ENCODE measurements around the gene SIPA1L2. TPM values are rescaled to one million over a fixed set of nuclear protein-coding genes. Genes with fewer than 3 reads are reported as not detected.
"Not testable (repeated sequence)": the region's sequence is repeated elsewhere in the genome, so short reads cannot be mapped to it uniquely, and the experiment has no call there.

The SIPA1L2 gene
- total RNA-seq, 3 donors from 2014 or later = 16.3 to 46.9 (median 35.9) TPM

- no peak for TF ChIP-seq POLR2AphosphoS5 (IDR thresholded peaks at IDR 0.05)
- no peak for TF ChIP-seq POLR2A (IDR thresholded peaks at IDR 0.05)
- TF ChIP-seq CTCF (IDR thresholded peaks at IDR 0.05) = no peak
- no peaks in the 10 kb centered on the region for H3K9me3 ChIP-seq
- no peaks in the 10 kb centered on the region for H3K36me3 ChIP-seq
- H3K4me3 ChIP-seq = no peak overlapping the region
- no peaks in the 10 kb centered on the region for H3K27me3 ChIP-seq
- no peak overlapping the region for H3K27ac ChIP-seq
- intact Hi-C loops (cut with DNase I; ENCODE audit: low total_unique reads) = no loop called here
- no peaks in the 10 kb centered on the region for H3K4me1 ChIP-seq
- DNase-seq (ENCODE audit: low spot score in 2 of 2) = no peak
Observed at GRCh38 chr1:232611834-232612233, 18.1 kb downstream of the SIPA1L2 start.

DNA sequence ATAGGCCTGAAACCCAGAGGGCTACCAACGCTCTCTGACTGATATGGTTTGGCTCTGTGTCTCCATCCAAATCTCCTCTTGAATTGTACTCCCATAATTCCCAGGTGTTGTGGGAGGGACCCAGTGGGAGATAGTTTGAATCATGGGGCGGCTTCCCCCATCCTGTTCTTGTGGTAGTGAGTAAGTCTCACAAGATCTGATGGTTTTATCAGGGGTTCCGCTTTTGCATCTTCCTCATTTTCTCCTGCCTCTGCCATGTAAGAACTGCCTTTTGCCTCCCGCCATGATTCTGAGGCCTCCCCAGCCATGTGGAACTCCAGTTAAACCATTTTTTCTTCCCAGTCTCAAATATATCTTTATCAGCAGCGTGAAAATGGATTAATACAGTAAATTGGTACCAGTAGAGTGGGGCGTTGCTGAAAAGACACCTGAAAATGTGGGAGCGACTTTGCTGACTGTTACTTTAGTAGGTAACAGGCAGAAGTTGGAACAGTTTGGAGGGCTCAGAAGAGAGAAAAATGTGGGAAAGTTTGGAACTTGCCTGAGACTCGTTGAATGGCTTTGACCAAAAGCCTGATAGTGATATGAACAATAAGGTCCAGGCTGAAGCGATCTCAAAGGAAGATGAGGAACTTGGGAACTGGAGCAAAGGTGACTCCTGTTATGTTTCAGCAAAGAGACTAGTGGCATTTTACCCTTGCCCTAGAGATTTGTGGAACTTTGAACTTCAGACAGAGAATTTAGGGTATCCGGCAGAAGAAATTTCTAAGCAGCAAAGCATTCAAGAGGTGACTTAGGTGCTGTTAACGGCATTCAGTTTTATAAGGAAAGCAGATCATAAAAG, 18.8 kb downstream of the SIPA1L2 start:
- H3K36me3 ChIP-seq; H3K4me3 ChIP-seq; H3K9me3 ChIP-seq; H3K27ac ChIP-seq; DNase-seq (ENCODE audit: low spot score in 2 of 2); H3K4me1 ChIP-seq; intact Hi-C loops (cut with DNase I; ENCODE audit: low total_unique reads); H3K27me3 ChIP-seq: not testable (repeated sequence)

DNA sequence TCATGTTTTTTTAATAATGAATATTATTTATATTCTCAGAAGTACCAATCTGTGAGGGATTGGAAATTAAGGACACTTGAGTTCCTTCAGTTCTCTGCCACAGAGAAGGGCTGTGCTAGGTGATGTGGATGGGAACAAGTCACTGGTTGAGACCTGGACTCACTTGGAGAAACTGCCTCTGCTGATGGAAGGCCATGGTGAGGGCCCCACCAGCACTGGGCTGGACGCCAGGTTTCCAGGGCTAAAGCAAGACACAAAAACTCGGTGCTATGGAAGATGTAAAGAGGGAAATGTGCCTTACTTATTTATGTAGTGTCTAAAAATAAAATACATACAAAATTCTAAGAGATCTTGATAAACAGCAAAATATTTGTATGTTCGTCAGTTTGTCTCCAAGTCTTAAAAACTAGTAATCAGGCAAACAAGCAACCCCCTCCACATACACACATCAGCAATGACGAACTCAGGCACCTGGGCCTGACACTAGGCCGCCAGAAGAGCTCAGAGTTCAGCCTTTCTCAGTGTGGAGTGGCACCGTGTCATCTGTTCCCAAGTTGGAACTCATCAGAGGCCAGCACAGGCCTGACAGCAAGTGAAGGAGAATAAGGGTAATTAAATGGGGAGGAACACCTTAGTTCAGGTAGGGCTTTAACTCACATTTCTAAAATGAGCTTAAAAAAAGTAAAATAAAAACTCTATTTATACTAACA, 19.6 kb downstream of the SIPA1L2 start:
- Histone ChIP-seq H3K27ac (no peak overlapping the region), H3K36me3 (no peaks in the 10 kb centered on the region), H3K4me1 (no peaks in the 10 kb centered on the region), H3K27me3 (no peaks in the 10 kb centered on the region), H3K4me3 (no peak overlapping the region), H3K9me3 (no peaks in the 10 kb centered on the region)
- intact Hi-C loops (cut with DNase I; ENCODE audit: low total_unique reads) = no loop called here
- DNase-seq (ENCODE audit: low spot score in 2 of 2) = no peak
- TF ChIP-seq CTCF (IDR thresholded peaks at IDR 0.05) (no peak), POLR2AphosphoS5 (IDR thresholded peaks at IDR 0.05) (no peak), POLR2A (IDR thresholded peaks at IDR 0.05) (no peak)

- intact Hi-C loops (cut with DNase I; ENCODE audit: low total_unique reads) = no loop called here
- no peak for TF ChIP-seq POLR2A (IDR thresholded peaks at IDR 0.05)
- no peak for TF ChIP-seq POLR2AphosphoS5 (IDR thresholded peaks at IDR 0.05)
- TF ChIP-seq CTCF (IDR thresholded peaks at IDR 0.05) = no peak
- H3K9me3 ChIP-seq = no peaks in the 10 kb centered on the region
- no peaks in the 10 kb centered on the region for H3K27me3 ChIP-seq
- no peaks in the 10 kb centered on the region for H3K4me1 ChIP-seq
- no peak for DNase-seq (ENCODE audit: low spot score in 2 of 2)
- H3K36me3 ChIP-seq = no peaks in the 10 kb centered on the region
- H3K27ac ChIP-seq = no peak overlapping the region
- no peak overlapping the region for H3K4me3 ChIP-seq
Observed at GRCh38 chr1:232608427-232608826, 21.5 kb downstream of the SIPA1L2 start.

- Histone ChIP-seq H3K4me1 (no peaks in the 10 kb centered on the region), H3K27me3 (no peaks in the 10 kb centered on the region), H3K27ac (no peak overlapping the region), H3K4me3 (no peak overlapping the region), H3K9me3 (no peaks in the 10 kb centered on the region), H3K36me3 (no peaks in the 10 kb centered on the region)
- TF ChIP-seq POLR2AphosphoS5 (IDR thresholded peaks at IDR 0.05) = no peak
- no peak for TF ChIP-seq CTCF (IDR thresholded peaks at IDR 0.05)
- no peak for TF ChIP-seq POLR2A (IDR thresholded peaks at IDR 0.05)
- DNase-seq (ENCODE audit: low spot score in 2 of 2) = no peak
- intact Hi-C loops (cut with DNase I; ENCODE audit: low total_unique reads) = no loop called here
Observed at GRCh38 chr1:232602622-232603021, 27.3 kb downstream of the SIPA1L2 start.
